ENCODE data around the gene NEMP1. TPM values are rescaled to one million over a fixed set of nuclear protein-coding genes. Genes with fewer than 3 reads are reported as not detected.

Gene NEMP1
- total and polyA plus RNA-seq, 2 of the 13 experiments (the other 11 are each of a cell fraction or from before 2014, with no cell fraction given), result 11.4 to 12.9 TPM

- no peaks in the 10 kb centered on the region for H3K9me3 ChIP-seq (ENCODE audit: low read length)
- WGBS (ENCODE audit: low lambda C conversion rate), result 87% methylated on average over 5 of the region's 5 CpGs
- H3K9ac ChIP-seq (ENCODE audit: insufficient read depth, low read depth, low read length), result no peak overlapping the region
- CTCF ChIA-PET (ENCODE audit: low intra/inter-chr PET ratio, low total read pairs), result interaction anchor here (5.0 kb wide), 1 partner anchor 57 kb away, joined by 72 read pairs; the partner anchor contains the start of gene ZBTB39
- in situ Hi-C loops (cut with HindIII; ENCODE audit: extremely low pct_ligation_motif_present, low pct_unique_long_range_greater_than_20kb), result no loop called here
- no peaks in the 10 kb centered on the region for H3K27me3 ChIP-seq (ENCODE audit: control insufficient read depth in 1 of 2, insufficient read depth in 2 of 2, low read length in 2 of 2)
- intact Hi-C loops (cut with micrococcal nuclease; ENCODE audit: unreplicated experiment), result no loop called here
- no peak for ATAC-seq
- BruUV-seq (replicated peaks), result no TSS peak
- no peaks in the 10 kb centered on the region for H3K79me2 ChIP-seq (ENCODE audit: insufficient read depth, low read length)
- FAIRE-seq, result no peak
- TF ChIP-seq MTA1 (CRISPR knock-in tag; IDR thresholded peaks at IDR 0.05; ENCODE audit: borderline replicate concordance) (no peak), U2AF1 (optimal IDR thresholded peaks at IDR 0.05; ENCODE audit: low read depth, low read length) (no peak), CCAR2 (optimal IDR thresholded peaks at IDR 0.05; ENCODE audit: low read depth, low read length) (no peak), MYNN (CRISPR knock-in tag; IDR thresholded peaks at IDR 0.05; ENCODE audit: low read depth) (no peak), SIX4 (CRISPR knock-in tag; IDR thresholded peaks at IDR 0.05) (no peak), THAP11 (CRISPR knock-in tag; IDR thresholded peaks at IDR 0.05) (no peak), ZNF350 (CRISPR knock-in tag; IDR thresholded peaks at IDR 0.05; ENCODE audit: borderline replicate concordance, low read depth) (no peak), ZNF629 (CRISPR knock-in tag; conservative IDR thresholded peaks at IDR 0.05) (no peak), ZNF737 (CRISPR knock-in tag; IDR thresholded peaks at IDR 0.05; ENCODE audit: borderline replicate concordance) (no peak), ZNF510 (CRISPR knock-in tag; IDR thresholded peaks at IDR 0.05; ENCODE audit: low read depth) (no peak), ZNF780A (CRISPR knock-in tag; IDR thresholded peaks at IDR 0.05) (no peak), FOXJ3 (CRISPR knock-in tag; IDR thresholded peaks at IDR 0.05; ENCODE audit: borderline replicate concordance) (no peak)
- DNase-seq (ENCODE audit: low spot score), result no peak
- no peak overlapping the region for H3K4me2 ChIP-seq (ENCODE audit: low read depth, low read length)
- H3K36me3 ChIP-seq (replicated peaks in 1 of 2; ENCODE audit: control insufficient read depth in 1 of 2, insufficient read depth in 2 of 2, low read length in 2 of 2), result peaks cover 6 to 22% of the 10 kb centered on the region in 2 experiments; a peak in 4 of 5 replicates
- no peaks in the 10 kb centered on the region for H4K20me1 ChIP-seq (ENCODE audit: insufficient read depth, low read length)
- no peak overlapping the region for H3K4me3 ChIP-seq (replicated peaks in 1 of 3; ENCODE audit: insufficient read depth in 1 of 3, low read depth in 2 of 3, low read length in 3 of 3)
- H3K4me1 ChIP-seq (ENCODE audit: insufficient read depth, low read length), result no peaks in the 10 kb centered on the region
- H2AFZ ChIP-seq (ENCODE audit: low read length), result no peak overlapping the region
- no peak overlapping the region for H3K27ac ChIP-seq (ENCODE audit: extremely low read length, insufficient read depth, low read length)
- POLR2A ChIA-PET, result interaction anchor here (2.3 kb wide), 1 partner anchor 48 kb away, joined by 12 read pairs; the partner anchor contains the start of gene STAT6
These were observed 14.5 kb downstream of the NEMP1 start for GRCh38 chr12:57063991-57064685.

Data from HepG2 (cell line).